DND-41 (cell line): ENCODE measurements around the gene SPRED1.

ENCODE experiments used
- ATAC-seq: fragments of 200-7000 bp; cut with Tn5 transposase; 3 replicates; pipeline ENCODE4 v1.9.1; 2021; ENCODE audit warnings: low read depth; ENCODE audit not compliant: insufficient read depth
- DNase-seq: peaks from one replicate; pipeline ENCODE4 v3.0.0-alpha.2; 2020
- H2AFZ ChIP-seq: 2 replicates; pipeline ENCODE4 v1.6.0; 2012; ENCODE audit warnings: low read depth, low read length
- H3K27ac ChIP-seq: 2 replicates; pipeline ENCODE4 v1.5.1; 2012; ENCODE audit warnings: low read length, inconsistent platforms
- H3K27me3 ChIP-seq: fragments of 200-600 bp; sonication (generic); 2 replicates; pipeline ENCODE4 v1.6.0; 2012; ENCODE audit warnings: low read length, mild to moderate bottlenecking, inconsistent platforms; ENCODE audit not compliant: insufficient read depth, poor library complexity
- H3K36me3 ChIP-seq: 2 replicates; pipeline ENCODE4 v1.5.1; 2012; ENCODE audit warnings: low read length, inconsistent platforms; ENCODE audit not compliant: insufficient read depth
- H3K4me1 ChIP-seq: 2 replicates; pipeline ENCODE4 v1.5.1; 2012; ENCODE audit warnings: mild to moderate bottlenecking, low read length; ENCODE audit not compliant: insufficient read depth
- H3K4me2 ChIP-seq: 2 replicates; pipeline ENCODE4 v1.6.0; 2012; ENCODE audit warnings: mild to moderate bottlenecking, moderate library complexity, low read length, inconsistent platforms; ENCODE audit not compliant: insufficient read depth
- H3K4me3 ChIP-seq, 2 experiments: fragments of 200-600 bp in 1 of 2; shearing (Covaris generic) in 1 of 2; 2 replicates each; pipeline ENCODE4 v1.5.1; 2012 to 2016; ENCODE audit warnings: inconsistent platforms in 2 of 2, low read length in 2 of 2, mild to moderate bottlenecking in 2 of 2, low read depth in 1 of 2, moderate library complexity in 1 of 2
- H3K79me2 ChIP-seq: 2 replicates; pipeline ENCODE4 v1.6.0; 2012; ENCODE audit warnings: low read length, inconsistent platforms; ENCODE audit not compliant: insufficient read depth
- H3K9ac ChIP-seq: 2 replicates; pipeline ENCODE4 v1.6.0; 2012; ENCODE audit warnings: low read depth, mild to moderate bottlenecking, inconsistent platforms, low read length, moderate library complexity
- H3K9me3 ChIP-seq: 2 replicates; pipeline ENCODE4 v1.5.1; 2012; ENCODE audit warnings: low read length, moderate library complexity, mild to moderate bottlenecking, inconsistent platforms; ENCODE audit not compliant: insufficient read depth, severe bottlenecking
- H4K20me1 ChIP-seq: 2 replicates; pipeline ENCODE4 v1.6.0; 2012; ENCODE audit warnings: low read length; ENCODE audit not compliant: insufficient read depth
- CTCF ChIP-seq: IDR thresholded peaks from 2 replicates; pipeline ENCODE4 v1.5.1; 2012; ENCODE audit warnings: borderline replicate concordance, low read length, moderate library complexity, mild to moderate bottlenecking; ENCODE audit not compliant: poor library complexity, severe bottlenecking; ENCODE audit errors: extremely low read depth
- EZH2 ChIP-seq: IDR thresholded peaks from 3 replicates; pipeline ENCODE4 v1.6.1; 2012; ENCODE audit warnings: borderline replicate concordance, low read depth, mild to moderate bottlenecking, moderate library complexity, low read length, inconsistent platforms; ENCODE audit not compliant: severe bottlenecking

SPRED1 gene

GRCh38 chr15:38217191-38217595 lies 35.4 kb upstream of the SPRED1 start:
- H2AFZ ChIP-seq = no peak overlapping the region
- no peaks in the 10 kb centered on the region for H3K36me3 ChIP-seq
- TF ChIP-seq EZH2 (no peak), CTCF (no peak)
- H3K4me1 ChIP-seq = no peaks in the 10 kb centered on the region
- DNase-seq (peak; percentile 20), ATAC-seq (peak; percentile 86)
- no peak overlapping the region for H3K9ac ChIP-seq
- no peaks in the 10 kb centered on the region for H4K20me1 ChIP-seq
- H3K79me2 ChIP-seq = no peaks in the 10 kb centered on the region
- H3K4me2 ChIP-seq = no peak overlapping the region
- H3K9me3 ChIP-seq = no peaks in the 10 kb centered on the region
- H3K27ac ChIP-seq = no peak overlapping the region
- H3K4me3 ChIP-seq = no peak overlapping the region
- H3K27me3 ChIP-seq = peaks cover 21% of the 10 kb centered on the region

- no peak overlapping the region for H2AFZ ChIP-seq
- TF ChIP-seq EZH2 = no peak
- TF ChIP-seq CTCF = no peak
- no peaks in the 10 kb centered on the region for H3K4me1 ChIP-seq
- no peak for ATAC-seq
- H3K9ac ChIP-seq = no peak overlapping the region
- H3K27ac ChIP-seq = no peak overlapping the region
- H3K79me2 ChIP-seq = no peaks in the 10 kb centered on the region
- no peak for DNase-seq
- no peaks in the 10 kb centered on the region for H4K20me1 ChIP-seq
- H3K9me3 ChIP-seq = no peaks in the 10 kb centered on the region
- peaks cover 21% of the 10 kb centered on the region for H3K27me3 ChIP-seq
- H3K4me3 ChIP-seq = no peak overlapping the region
- no peaks in the 10 kb centered on the region for H3K36me3 ChIP-seq
- no peak overlapping the region for H3K4me2 ChIP-seq
Measured at GRCh38 chr15:38217788-38218609, 34.6 kb upstream of the SPRED1 start.

- ATAC-seq (no peak), DNase-seq (no peak)
- Histone ChIP-seq H3K4me3 (no peak overlapping the region), H3K27me3 (peaks cover 13% of the 10 kb centered on the region), H3K36me3 (no peaks in the 10 kb centered on the region), H3K79me2 (no peaks in the 10 kb centered on the region), H3K4me2 (no peak overlapping the region), H3K27ac (no peak overlapping the region), H3K4me1 (no peaks in the 10 kb centered on the region), H4K20me1 (no peaks in the 10 kb centered on the region), H2AFZ (no peak overlapping the region), H3K9me3 (no peaks in the 10 kb centered on the region), H3K9ac (no peak overlapping the region)
- TF ChIP-seq CTCF = no peak
- TF ChIP-seq EZH2 = no peak
Measured at GRCh38 chr15:38220606-38221273, 31.9 kb upstream of the SPRED1 start.
